Loucy (cell line): ENCODE measurements around the gene MCAM.

Source experiments
- CTCF ChIP-seq: fragments of 200-600 bp; sonication (generic); conservative IDR thresholded peaks from 2 replicates; pipeline ENCODE4 v1.5.1; 2014; ENCODE audit warnings: mild to moderate bottlenecking, antibody characterized with exemption, low read length
- EZH2phosphoT487 ChIP-seq: fragments of 200-600 bp; IDR thresholded peaks from 2 replicates; pipeline ENCODE4 v1.6.1; 2018; ENCODE audit warnings: antibody characterized with exemption, mild to moderate bottlenecking, moderate library complexity, borderline replicate concordance

- TF ChIP-seq CTCF (no peak), EZH2phosphoT487 (no peak)
Observed at GRCh38 chr11:119363851-119364590, 47.1 kb upstream of the MCAM start.
